ENCODE data around the gene SEMA3E. TPM values are rescaled to one million over a fixed set of nuclear protein-coding genes. Genes with fewer than 3 reads are reported as not detected.

The SEMA3E gene
- total RNA-seq, 1 experiment from 2014 or later: 7.3 TPM

- Histone ChIP-seq H3K4me1 (ENCODE audit: control insufficient read depth, insufficient read depth, low read length) (peaks cover 16% of the 10 kb centered on the region), H3K9me3 (ENCODE audit: control insufficient read depth, insufficient read depth, low read depth, low read length) (no peaks in the 10 kb centered on the region; the same call in 1 of the 2 replicates), H3K36me3 (ENCODE audit: control insufficient read depth, insufficient read depth, low read length) (no peaks in the 10 kb centered on the region), H3K4me3 (ENCODE audit: low read depth in 2 of 2, low read length in 2 of 2) (peak overlapping the region in 1 of 2 experiments; percentile 3; a peak in 1 of 4 replicates), H3K27ac (ENCODE audit: low read length) (no peak overlapping the region; the same call in 1 of the 2 replicates), H3K27me3 (ENCODE audit: control insufficient read depth, insufficient read depth, low read length) (no peaks in the 10 kb centered on the region)
- in situ Hi-C loops (cut with HindIII; ENCODE audit: low pct_unique_long_range_greater_than_20kb, low sequenced_read_pairs) (no loop called here), intact Hi-C loops (cut with micrococcal nuclease; ENCODE audit: unreplicated experiment) (no loop called here)
- TF ChIP-seq SIN3A (IDR thresholded peaks at IDR 0.05; ENCODE audit: borderline replicate concordance, insufficient read depth, low read depth, low read length) (no peak), TCF7L2 (IDR thresholded peaks at IDR 0.05; ENCODE audit: low read depth, low read length) (no peak), POLR2AphosphoS5 (IDR thresholded peaks at IDR 0.05; ENCODE audit: low read depth, low read length) (peak; percentile 53; the same call in 1 of the 2 replicates), REST (IDR thresholded peaks at IDR 0.05; ENCODE audit: insufficient read depth in 1 of 2, low read depth in 2 of 2, low read length in 1 of 2) (no peak)
- TF ChIP-seq, protein P1, sequence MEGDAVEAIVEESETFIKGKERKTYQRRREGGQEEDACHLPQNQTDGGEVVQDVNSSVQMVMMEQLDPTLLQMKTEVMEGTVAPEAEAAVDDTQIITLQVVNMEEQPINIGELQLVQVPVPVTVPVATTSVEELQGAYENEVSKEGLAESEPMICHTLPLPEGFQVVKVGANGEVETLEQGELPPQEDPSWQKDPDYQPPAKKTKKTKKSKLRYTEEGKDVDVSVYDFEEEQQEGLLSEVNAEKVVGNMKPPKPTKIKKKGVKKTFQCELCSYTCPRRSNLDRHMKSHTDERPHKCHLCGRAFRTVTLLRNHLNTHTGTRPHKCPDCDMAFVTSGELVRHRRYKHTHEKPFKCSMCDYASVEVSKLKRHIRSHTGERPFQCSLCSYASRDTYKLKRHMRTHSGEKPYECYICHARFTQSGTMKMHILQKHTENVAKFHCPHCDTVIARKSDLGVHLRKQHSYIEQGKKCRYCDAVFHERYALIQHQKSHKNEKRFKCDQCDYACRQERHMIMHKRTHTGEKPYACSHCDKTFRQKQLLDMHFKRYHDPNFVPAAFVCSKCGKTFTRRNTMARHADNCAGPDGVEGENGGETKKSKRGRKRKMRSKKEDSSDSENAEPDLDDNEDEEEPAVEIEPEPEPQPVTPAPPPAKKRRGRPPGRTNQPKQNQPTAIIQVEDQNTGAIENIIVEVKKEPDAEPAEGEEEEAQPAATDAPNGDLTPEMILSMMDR (IDR thresholded peaks at IDR 0.05): peak; percentile 10; the same call in 1 of the 2 replicates
- POLR2A ChIA-PET: no interaction called here
- DNase-seq (ENCODE audit: low read depth, low spot score) (peak; percentile 100), ATAC-seq (peak; percentile 99)
- CTCF ChIA-PET: no interaction called here
- BruUV-seq (replicated peaks): no TSS peak
Observed at GRCh38 chr7:83468251-83468739, 180.6 kb downstream of the SEMA3E start.

DNA sequence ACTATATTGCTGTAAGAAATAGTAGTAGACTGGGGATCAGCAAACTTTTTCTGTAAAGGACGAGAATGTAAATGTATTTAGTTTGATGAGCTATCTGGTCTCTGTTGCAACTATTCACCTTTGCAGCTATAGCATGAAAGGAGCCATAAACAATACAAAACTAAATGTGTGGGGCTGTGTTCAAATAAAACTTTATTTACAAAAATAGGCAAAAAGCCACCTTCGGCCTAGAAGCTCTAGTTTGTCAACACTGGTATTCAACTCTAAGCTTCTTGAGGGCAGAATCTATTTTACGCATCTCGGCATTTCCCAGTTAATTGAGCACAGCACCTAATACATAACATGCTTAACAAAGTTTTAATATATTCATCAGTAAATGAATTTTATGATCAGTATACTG lies 181.4 kb downstream of the SEMA3E start:
- Histone ChIP-seq H3K9me3 (ENCODE audit: control insufficient read depth, insufficient read depth, low read depth, low read length) (no peaks in the 10 kb centered on the region; the same call in 1 of the 2 replicates), H3K27me3 (ENCODE audit: control insufficient read depth, insufficient read depth, low read length) (no peaks in the 10 kb centered on the region), H3K4me3 (ENCODE audit: low read depth in 2 of 2, low read length in 2 of 2) (no peak overlapping the region), H3K36me3 (ENCODE audit: control insufficient read depth, insufficient read depth, low read length) (no peaks in the 10 kb centered on the region), H3K27ac (ENCODE audit: low read length) (no peak overlapping the region; the same call in 1 of the 2 replicates), H3K4me1 (ENCODE audit: control insufficient read depth, insufficient read depth, low read length) (peaks cover 16% of the 10 kb centered on the region)
- TF ChIP-seq, protein P1 (IDR thresholded peaks at IDR 0.05): no peak
- no peak for TF ChIP-seq SIN3A (IDR thresholded peaks at IDR 0.05; ENCODE audit: borderline replicate concordance, insufficient read depth, low read depth, low read length)
- TF ChIP-seq REST (IDR thresholded peaks at IDR 0.05; ENCODE audit: insufficient read depth in 1 of 2, low read depth in 2 of 2, low read length in 1 of 2): no peak
- no peak for TF ChIP-seq TCF7L2 (IDR thresholded peaks at IDR 0.05; ENCODE audit: low read depth, low read length)
- TF ChIP-seq POLR2AphosphoS5 (IDR thresholded peaks at IDR 0.05; ENCODE audit: low read depth, low read length): no peak
- intact Hi-C loops (cut with micrococcal nuclease; ENCODE audit: unreplicated experiment): no loop called here
- POLR2A ChIA-PET: no interaction called here
- BruUV-seq (replicated peaks): no TSS peak
- DNase-seq (ENCODE audit: low read depth, low spot score) (no peak), ATAC-seq (no peak)
- CTCF ChIA-PET: no interaction called here
- in situ Hi-C loops (cut with HindIII; ENCODE audit: low pct_unique_long_range_greater_than_20kb, low sequenced_read_pairs): no loop called here

All from Panc1 (cell line).